AG04449 (cell line): Measurements from ENCODE around the gene OTOG.

Experiments
- CTCF ChIA-PET: fragments of 350-600 bp; formaldehyde crosslinking; extraction: SDS; loops from one replicate; lab custom pipeline; 2021; ENCODE audit warnings: antibody characterized with exemption; lab: Yijun Ruan, JAX
- POLR2A ChIA-PET: fragments of 400-600, 350-600 bp; formaldehyde crosslinking; extraction: SDS; loops from one replicate; lab custom pipeline; 2020; ENCODE audit warnings: antibody characterized with exemption, inconsistent platforms; lab: Yijun Ruan, JAX
- DNase-seq: peaks from one replicate; pipeline ENCODE4 v3.0.0-alpha.2; 2010; ENCODE audit warnings: low read depth, low spot score
- H3K4me3 ChIP-seq: 2 replicates; pipeline ENCODE4 v1.5.1; 2011; ENCODE audit warnings: low read depth, mild to moderate bottlenecking, control low read depth, low read length
- CTCF ChIP-seq: IDR thresholded peaks from one replicate; pipeline ENCODE4 v1.5.1; 2011; ENCODE audit warnings: mild to moderate bottlenecking, moderate library complexity, low read length, control low read depth, inconsistent platforms; ENCODE audit not compliant: insufficient read depth; ENCODE audit errors: missing control alignments

Gene OTOG

GRCh38 chr11:17522655-17523054 lies 24.4 kb upstream of the OTOG start:
- no peak for TF ChIP-seq CTCF
- ChIA-PET POLR2A (no interaction called here), CTCF (interaction anchor here (2.2 kb wide), 1 partner anchor 9 kb away, joined by 7 read pairs; no protein-coding TSS in a partner anchor)
- no peak overlapping the region for H3K4me3 ChIP-seq
- DNase-seq, result no peak

GRCh38 chr11:17524221-17524620 lies 22.8 kb upstream of the OTOG start:
- DNase-seq, result no peak
- no peak overlapping the region for H3K4me3 ChIP-seq
- ChIA-PET POLR2A (no interaction called here), CTCF (no interaction called here)
- TF ChIP-seq CTCF, result no peak

- H3K4me3 ChIP-seq, result no peak overlapping the region
- DNase-seq, result no peak
- ChIA-PET CTCF (interaction anchor here (5.3 kb wide), 1 partner anchor 142 kb away, joined by 65 read pairs; no protein-coding TSS in a partner anchor), POLR2A (no interaction called here)
- no peak for TF ChIP-seq CTCF
These were observed 21.5 kb upstream of the OTOG start for GRCh38 chr11:17525570-17525969.

GRCh38 chr11:17526326-17526725 lies 20.7 kb upstream of the OTOG start:
- TF ChIP-seq CTCF, result no peak
- POLR2A ChIA-PET, result no interaction called here
- CTCF ChIA-PET, result interaction anchor here (5.3 kb wide), 1 partner anchor 143 kb away, joined by 65 read pairs; no protein-coding TSS in a partner anchor
- no peak overlapping the region for H3K4me3 ChIP-seq
- no peak for DNase-seq

- ChIA-PET CTCF (interaction anchor here (1.0 to 5.3 kb wide), 9 partner anchors 11 to 313 kb away, joined by 3 to 65 read pairs (median 6); partner anchors contain the start of gene KCNJ11), POLR2A (no interaction called here)
- no peak for TF ChIP-seq CTCF
These were observed 20.0 kb upstream of the OTOG start for GRCh38 chr11:17526931-17527627.

GRCh38 chr11:17527628-17527995 lies 19.4 kb upstream of the OTOG start:
- no peak for TF ChIP-seq CTCF
- ChIA-PET POLR2A (no interaction called here), CTCF (interaction anchor here (0.6 to 5.3 kb wide), 18 partner anchors 9 to 597 kb away, joined by 3 to 65 read pairs (median 4); partner anchors contain the start of gene KCNJ11)
- H3K4me3 ChIP-seq, result no peak overlapping the region
- DNase-seq, result no peak

More at GRCh38 chr11:17526931-17527627, 20.0 kb upstream of the OTOG start:
- H3K4me3 ChIP-seq, result no peak overlapping the region
- DNase-seq, result no peak
